ENCODE results near the gene LMBRD1. TPM values are rescaled to one million over a fixed set of nuclear protein-coding genes. Genes with fewer than 3 reads are reported as not detected.
A peak's percentile ranks its signal among the peaks of the same experiment; 100 is the strongest.
"Not testable (repeated sequence)": the region's sequence is repeated elsewhere in the genome, so short reads cannot be mapped to it uniquely, and the experiment has no call there.

The LMBRD1 gene
- total RNA-seq, 1 donor from 2014 or later, result 39.1 TPM

DNA sequence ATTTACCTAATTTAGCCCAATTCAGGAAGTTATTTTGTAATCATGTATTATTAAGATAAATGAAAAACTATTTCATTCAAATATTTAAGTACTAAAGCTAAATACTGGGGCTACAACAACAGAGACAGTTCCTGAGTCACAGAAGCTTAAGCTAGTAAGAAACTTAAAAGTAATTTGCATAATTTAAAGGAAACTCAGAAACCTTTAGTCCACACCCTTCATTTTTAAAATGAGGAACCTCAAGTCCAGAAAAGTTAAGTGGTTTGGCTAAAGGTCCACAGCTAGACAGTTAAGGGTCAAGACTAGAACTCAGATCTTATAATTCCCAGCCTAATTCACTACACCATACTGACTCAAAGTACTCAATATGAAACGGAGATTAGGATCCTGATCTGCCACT lies 7.2 kb downstream of the LMBRD1 start:
- Mint-ChIP-seq H3K9me3 (ENCODE audit: low read depth) (peaks cover 4% of the 10 kb centered on the region), H3K27me3 (no peaks in the 10 kb centered on the region), H3K27ac (no peak overlapping the region), H3K36me3 (ENCODE audit: insufficient read depth) (peaks cover 14% of the 10 kb centered on the region), H3K4me3 (ENCODE audit: low read depth) (no peak overlapping the region), H3K4me1 (ENCODE audit: low read depth) (peaks cover 34% of the 10 kb centered on the region)
- no peak for DNase-seq (ENCODE audit: low spot score, unreplicated experiment)
- TF ChIP-seq, protein P1, sequence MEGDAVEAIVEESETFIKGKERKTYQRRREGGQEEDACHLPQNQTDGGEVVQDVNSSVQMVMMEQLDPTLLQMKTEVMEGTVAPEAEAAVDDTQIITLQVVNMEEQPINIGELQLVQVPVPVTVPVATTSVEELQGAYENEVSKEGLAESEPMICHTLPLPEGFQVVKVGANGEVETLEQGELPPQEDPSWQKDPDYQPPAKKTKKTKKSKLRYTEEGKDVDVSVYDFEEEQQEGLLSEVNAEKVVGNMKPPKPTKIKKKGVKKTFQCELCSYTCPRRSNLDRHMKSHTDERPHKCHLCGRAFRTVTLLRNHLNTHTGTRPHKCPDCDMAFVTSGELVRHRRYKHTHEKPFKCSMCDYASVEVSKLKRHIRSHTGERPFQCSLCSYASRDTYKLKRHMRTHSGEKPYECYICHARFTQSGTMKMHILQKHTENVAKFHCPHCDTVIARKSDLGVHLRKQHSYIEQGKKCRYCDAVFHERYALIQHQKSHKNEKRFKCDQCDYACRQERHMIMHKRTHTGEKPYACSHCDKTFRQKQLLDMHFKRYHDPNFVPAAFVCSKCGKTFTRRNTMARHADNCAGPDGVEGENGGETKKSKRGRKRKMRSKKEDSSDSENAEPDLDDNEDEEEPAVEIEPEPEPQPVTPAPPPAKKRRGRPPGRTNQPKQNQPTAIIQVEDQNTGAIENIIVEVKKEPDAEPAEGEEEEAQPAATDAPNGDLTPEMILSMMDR (IDR thresholded peaks at IDR 0.05; ENCODE audit: unreplicated experiment), result no peak

DNA sequence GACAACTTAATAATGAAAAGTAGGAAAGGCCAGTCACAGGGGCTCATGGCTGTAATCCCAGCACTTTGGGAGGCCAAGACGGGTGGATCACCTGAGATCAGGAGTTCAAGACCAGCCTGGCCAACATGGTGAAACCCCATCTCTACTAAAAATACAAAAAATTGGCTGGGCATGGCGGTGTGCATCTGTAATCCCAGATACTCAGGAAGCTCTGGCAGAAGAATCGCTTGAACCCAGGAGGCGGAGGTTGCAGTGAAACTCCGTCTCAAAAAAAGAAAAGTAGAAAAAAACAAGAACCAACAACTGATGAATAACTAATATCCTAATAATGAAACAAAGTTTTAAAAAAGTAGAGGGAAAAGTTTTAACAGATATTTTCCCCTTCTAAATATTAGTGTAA lies 9.4 kb downstream of the LMBRD1 start:
- Mint-ChIP-seq H3K36me3 (ENCODE audit: insufficient read depth) (peaks cover 14% of the 10 kb centered on the region), H3K4me1 (ENCODE audit: low read depth) (peaks cover 33% of the 10 kb centered on the region)
- not testable (repeated sequence) for H3K27ac Mint-ChIP-seq; H3K9me3 Mint-ChIP-seq (ENCODE audit: low read depth); H3K4me3 Mint-ChIP-seq (ENCODE audit: low read depth); H3K27me3 Mint-ChIP-seq; DNase-seq (ENCODE audit: low spot score, unreplicated experiment)

DNA sequence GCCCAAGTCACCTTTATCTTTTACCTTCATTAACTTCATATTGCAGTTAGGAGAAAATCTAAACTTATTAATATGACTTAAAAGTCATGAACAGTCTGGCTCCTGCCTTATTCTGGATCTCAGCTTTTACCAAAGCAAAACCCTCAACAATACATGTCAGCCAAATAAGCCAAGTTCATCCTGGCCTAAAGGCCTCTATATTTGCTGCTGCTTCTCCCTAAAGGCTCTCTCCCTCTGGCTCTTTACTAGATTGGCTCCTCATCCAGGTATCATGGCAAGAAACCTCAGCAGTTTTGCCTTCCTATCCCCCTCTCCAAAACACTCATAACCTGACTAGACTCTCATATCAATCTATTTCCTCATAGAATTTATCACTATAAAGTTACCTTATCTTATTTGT lies 11.1 kb downstream of the LMBRD1 start:
- TF ChIP-seq, protein P1 (IDR thresholded peaks at IDR 0.05; ENCODE audit: unreplicated experiment), result no peak
- Mint-ChIP-seq H3K27me3 (no peaks in the 10 kb centered on the region), H3K4me1 (ENCODE audit: low read depth) (peaks cover 23% of the 10 kb centered on the region), H3K36me3 (ENCODE audit: insufficient read depth) (peaks cover 12% of the 10 kb centered on the region), H3K9me3 (ENCODE audit: low read depth) (peaks cover 4% of the 10 kb centered on the region), H3K27ac (peak overlapping the region; percentile 9), H3K4me3 (ENCODE audit: low read depth) (no peak overlapping the region)
- DNase-seq (ENCODE audit: low spot score, unreplicated experiment), result no peak

DNA sequence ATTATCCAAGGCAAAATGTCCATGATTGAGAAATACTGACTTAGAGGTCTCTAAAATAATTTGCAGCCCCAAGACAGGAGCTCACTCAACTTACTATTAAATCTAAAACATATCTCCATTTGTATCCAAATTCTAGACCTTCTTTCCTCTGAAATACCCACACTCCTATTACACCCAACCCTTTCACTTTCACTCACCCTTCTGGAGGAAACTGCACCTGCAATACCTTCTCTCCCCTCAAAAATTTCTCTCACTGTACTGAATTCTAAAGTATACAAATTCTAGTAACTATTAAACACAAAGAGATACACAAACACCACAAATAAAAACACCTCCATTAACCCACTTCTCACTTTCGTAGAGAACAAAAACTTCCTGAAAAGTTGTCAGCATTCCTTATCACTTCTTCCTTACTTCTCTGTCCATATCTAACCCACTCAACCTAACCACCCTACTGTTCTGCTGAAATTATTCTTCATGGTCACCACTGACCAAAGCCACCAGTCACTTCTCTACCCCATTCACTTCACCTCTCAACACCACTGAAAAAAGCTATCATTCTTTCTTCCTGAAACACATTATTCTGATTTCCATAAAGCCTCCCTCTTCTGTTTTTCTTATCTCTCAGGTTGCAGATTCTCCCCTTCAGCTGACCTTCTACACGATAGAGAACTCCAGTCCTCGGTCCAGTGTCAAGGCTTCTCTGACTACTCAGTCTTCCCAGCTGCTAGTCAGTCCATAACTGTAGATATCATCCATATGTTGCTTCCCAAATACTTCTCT lies 12.0 kb downstream of the LMBRD1 start:
- Mint-ChIP-seq H3K36me3 (ENCODE audit: insufficient read depth) (peaks cover 11% of the 10 kb centered on the region), H3K4me1 (ENCODE audit: low read depth) (peaks cover 26% of the 10 kb centered on the region), H3K9me3 (ENCODE audit: low read depth) (peaks cover 4% of the 10 kb centered on the region), H3K4me3 (ENCODE audit: low read depth) (no peak overlapping the region), H3K27me3 (no peaks in the 10 kb centered on the region), H3K27ac (no peak overlapping the region)
- TF ChIP-seq, protein P1 (IDR thresholded peaks at IDR 0.05; ENCODE audit: unreplicated experiment), result no peak
- no peak for DNase-seq (ENCODE audit: low spot score, unreplicated experiment)

DNA sequence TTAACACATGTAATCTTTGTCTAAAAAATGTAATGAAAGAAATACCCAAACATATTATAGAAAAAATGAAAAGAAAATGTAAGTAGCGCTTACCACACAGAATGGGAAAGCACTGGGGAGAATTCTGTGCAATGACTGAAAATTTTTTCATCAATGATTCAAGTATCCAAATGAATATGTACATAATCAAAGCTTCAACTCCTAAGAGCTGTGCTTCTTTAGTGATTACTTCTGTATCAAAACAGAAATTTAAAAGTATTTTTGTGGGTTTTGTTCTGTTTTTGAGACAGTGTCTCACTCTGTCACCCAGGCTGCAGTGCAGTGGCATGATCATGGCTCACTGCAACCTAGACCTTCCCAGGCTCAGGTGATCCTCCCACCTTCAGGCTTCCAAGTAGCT lies 13.7 kb downstream of the LMBRD1 start:
- Mint-ChIP-seq H3K27ac (no peak overlapping the region), H3K9me3 (ENCODE audit: low read depth) (peaks cover 4% of the 10 kb centered on the region), H3K4me1 (ENCODE audit: low read depth) (peaks cover 26% of the 10 kb centered on the region), H3K4me3 (ENCODE audit: low read depth) (no peak overlapping the region), H3K27me3 (no peaks in the 10 kb centered on the region), H3K36me3 (ENCODE audit: insufficient read depth) (peaks cover 11% of the 10 kb centered on the region)
- no peak for DNase-seq (ENCODE audit: low spot score, unreplicated experiment)
- TF ChIP-seq, protein P1 (IDR thresholded peaks at IDR 0.05; ENCODE audit: unreplicated experiment), result no peak
